ENCODE data around the gene CYP2R1.

The CYP2R1 gene

GRCh38 chr11:14905104-14906033 lies 13.3 kb upstream of the CYP2R1 start:
- peak; percentile 37 for TF ChIP-seq CTCF (conservative IDR thresholded peaks at IDR 0.05; ENCODE audit: low read length)
- DNase-seq (ENCODE audit: low read depth) = peak; percentile 16
- H3K4me3 ChIP-seq (ENCODE audit: low read length) = peak overlapping the region; percentile 53

GRCh38 chr11:14904745-14905103 lies 12.7 kb upstream of the CYP2R1 start:
- TF ChIP-seq CTCF (conservative IDR thresholded peaks at IDR 0.05; ENCODE audit: low read length) = peak; percentile 76
- DNase-seq (ENCODE audit: low read depth) = peak; percentile 63
- peak overlapping the region; percentile 53 for H3K4me3 ChIP-seq (ENCODE audit: low read length)

GRCh38 chr11:14902650-14903350 lies 10.8 kb upstream of the CYP2R1 start:
- H3K4me3 ChIP-seq (ENCODE audit: low read length) = no peak overlapping the region
- DNase-seq (ENCODE audit: low read depth) = peak; percentile 61
- TF ChIP-seq CTCF (conservative IDR thresholded peaks at IDR 0.05; ENCODE audit: low read length) = no peak

- no peak for TF ChIP-seq CTCF (conservative IDR thresholded peaks at IDR 0.05; ENCODE audit: low read length)
- H3K4me3 ChIP-seq (ENCODE audit: low read length) = no peak overlapping the region
- no peak for DNase-seq (ENCODE audit: low read depth)
Measured at GRCh38 chr11:14898906-14899305, 6.9 kb upstream of the CYP2R1 start.

- TF ChIP-seq CTCF (conservative IDR thresholded peaks at IDR 0.05; ENCODE audit: low read length) = no peak
- no peak overlapping the region for H3K4me3 ChIP-seq (ENCODE audit: low read length)
- DNase-seq (ENCODE audit: low read depth) = no peak
Measured at GRCh38 chr11:14898355-14898754, 6.3 kb upstream of the CYP2R1 start.

- peak; percentile 78 for DNase-seq (ENCODE audit: low read depth)
Measured at GRCh38 chr11:14894657-14895598, 2.9 kb upstream of the CYP2R1 start.

More at GRCh38 chr11:14894657-14895598, 2.9 kb upstream of the CYP2R1 start:
- no peak overlapping the region for H3K4me3 ChIP-seq (ENCODE audit: low read length)
- TF ChIP-seq CTCF (conservative IDR thresholded peaks at IDR 0.05; ENCODE audit: low read length) = no peak

All from AG10803 (cell line).